OCI-LY3 (cell line): ENCODE results near the gene PRX.

Source experiments
- CTCF ChIP-seq: fragments of 200-600, 300-600 bp; sonication (generic); IDR thresholded peaks from 2 replicates; pipeline ENCODE4 v1.5.1; 2014; ENCODE audit warnings: antibody characterized with exemption, low read length, low read depth
- EZH2phosphoT487 ChIP-seq: fragments of 200-600 bp; shearing (Covaris generic); IDR thresholded peaks from 2 replicates; pipeline ENCODE4 v1.6.1; 2018; ENCODE audit warnings: antibody characterized with exemption, mixed run types, low read depth

GRCh38 chr19:40378509-40378908 is 34.7 kb downstream of the PRX start:
- TF ChIP-seq CTCF: peak; percentile 54
- TF ChIP-seq EZH2phosphoT487: no peak
